ENCODE results near the gene IL22. TPM values are rescaled to one million over a fixed set of nuclear protein-coding genes. Genes with fewer than 3 reads are reported as not detected.
A peak's percentile ranks its signal among the peaks of the same experiment; 100 is the strongest.
"Not testable (repeated sequence)": the region's sequence is repeated elsewhere in the genome, so short reads cannot be mapped to it uniquely, and the experiment has no call there.

The IL22 gene
- total and polyA plus RNA-seq, 7 experiments from 2014 or later, result 1.8 TPM; not detected in 6

DNA sequence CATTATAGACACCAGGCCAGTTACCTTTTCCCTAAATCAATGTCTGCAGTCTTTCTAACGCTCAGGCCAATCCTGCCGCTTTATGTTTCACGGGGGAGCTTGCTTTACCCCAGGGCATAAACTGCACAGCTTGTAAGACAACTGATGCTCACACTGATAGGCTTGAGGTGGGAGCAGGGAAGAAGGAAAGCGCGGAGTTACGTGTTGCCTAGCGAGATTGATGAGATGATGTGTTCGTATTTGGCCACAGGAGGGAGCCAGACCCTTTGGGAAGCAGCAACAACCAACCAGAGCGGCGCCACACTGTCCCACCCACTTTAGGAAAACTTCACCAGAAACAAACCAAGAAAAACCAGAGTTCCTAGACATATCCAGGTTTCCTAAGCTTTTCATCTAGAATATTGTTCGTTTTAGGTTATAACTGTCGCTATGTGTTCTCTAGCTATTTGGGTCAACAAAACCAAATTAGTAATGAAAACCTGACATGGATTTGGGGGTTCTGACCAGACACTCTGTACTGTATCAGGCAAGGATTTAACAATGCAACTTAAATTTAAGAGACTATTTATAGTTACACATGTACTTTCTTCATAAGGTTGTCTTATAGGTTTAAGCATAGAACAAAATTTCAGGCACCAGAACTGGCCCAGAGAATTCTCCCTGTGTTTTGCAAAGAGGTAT lies 30.2 kb downstream of the IL22 start:
- intact Hi-C loops (cut with micrococcal nuclease), result loop anchor here (1.0 to 5.0 kb wide), 9 partner anchors 13 to 868 kb away; partner anchors contain the start of gene MDM2 (in 1 of the 2)
- peaks cover 0 to 4% (median 0%) of the 10 kb centered on the region in 5 donors for H3K36me3 Mint-ChIP-seq
- no peaks in the 10 kb centered on the region for H3K9me3 ChIP-seq (ENCODE audit: control insufficient read depth in 2 of 3, low read length in 3 of 3)
- peak overlapping the region in 6 of 9 donors; percentile 8 to 77 (median 44) for H3K27ac Mint-ChIP-seq
- no peaks in the 10 kb centered on the region for H3K4me1 ChIP-seq (ENCODE audit: control insufficient read depth in 2 of 2, insufficient read depth in 2 of 2, low read length in 2 of 2)
- no peak overlapping the region for H3K4me3 ChIP-seq (ENCODE audit: low read length)
- CTCF ChIA-PET, result interaction anchor here (0.5 to 4.3 kb wide), 27 partner anchors 8 to 867 kb away, joined by 3 to 67 read pairs (median 4); partner anchors contain the start of gene IL22
- no peaks in the 10 kb centered on the region for H3K27me3 ChIP-seq (ENCODE audit: control insufficient read depth in 2 of 2, insufficient read depth in 2 of 2, low read length in 2 of 2)
- POLR2A ChIA-PET, result interaction anchor here (1.3 to 1.4 kb wide), 3 partner anchors 13 to 94 kb away, joined by 4 to 5 read pairs (median 4); no protein-coding TSS in a partner anchor
- ATAC-seq, result peak; percentile 99
- peak overlapping the region in 9 of 10 donors; percentile 30 to 86 (median 65) for H3K4me3 Mint-ChIP-seq
- no peak overlapping the region for H3K27ac ChIP-seq (ENCODE audit: low read depth, low read length)
- peaks cover 6 to 35% (median 6%) of the 10 kb centered on the region in 7 donors for H3K4me1 Mint-ChIP-seq
- DNase-seq, result peak; percentile 39 to 74 (median 64)
- H3K27me3 Mint-ChIP-seq, result peaks cover 0 to 11% (median 0%) of the 10 kb centered on the region in 5 donors
- no peaks in the 10 kb centered on the region for H3K9me3 Mint-ChIP-seq
- no peaks in the 10 kb centered on the region for H3K36me3 ChIP-seq (ENCODE audit: control insufficient read depth in 2 of 3, insufficient read depth in 3 of 3, low read length in 3 of 3)

DNA sequence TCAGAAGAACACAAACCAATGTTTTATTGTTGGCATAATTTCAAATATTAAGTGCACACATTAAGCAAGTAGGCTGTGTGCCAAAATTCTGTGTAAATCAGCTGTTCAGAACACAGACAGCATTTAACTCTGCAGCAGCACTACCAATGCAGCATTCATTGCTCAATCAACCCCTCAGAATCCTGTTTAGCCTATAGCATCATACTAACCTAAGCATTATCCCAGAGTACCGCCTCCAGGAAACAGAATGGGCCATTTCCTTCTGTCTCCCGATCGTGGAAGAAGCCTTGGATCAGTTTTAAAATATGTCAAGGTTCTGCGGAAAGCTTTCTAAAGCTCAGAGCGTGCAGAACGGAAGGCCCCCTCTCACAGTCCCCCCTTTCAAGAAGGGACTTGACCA lies 31.1 kb downstream of the IL22 start:
- no peak overlapping the region for H3K4me3 ChIP-seq (ENCODE audit: low read length)
- H3K27me3 ChIP-seq (ENCODE audit: control insufficient read depth in 2 of 2, insufficient read depth in 2 of 2, low read length in 2 of 2), result no peaks in the 10 kb centered on the region
- Mint-ChIP-seq H3K36me3 (peaks cover 0 to 5% (median 0%) of the 10 kb centered on the region in 5 donors), H3K9me3 (no peaks in the 10 kb centered on the region), H3K27ac (peak overlapping the region in 1 of 9 donors; percentile 19), H3K4me1 (peaks cover 6 to 35% (median 6%) of the 10 kb centered on the region in 7 donors), H3K27me3 (peaks cover 0 to 16% (median 0%) of the 10 kb centered on the region in 5 donors), H3K4me3 (peak overlapping the region in 1 of 10 donors; percentile 10)
- ATAC-seq (no peak), DNase-seq (no peak)
- H3K27ac ChIP-seq (ENCODE audit: low read depth, low read length), result no peak overlapping the region
- no peaks in the 10 kb centered on the region for H3K36me3 ChIP-seq (ENCODE audit: control insufficient read depth in 2 of 3, insufficient read depth in 3 of 3, low read length in 3 of 3)
- POLR2A ChIA-PET, result interaction anchor here (0.6 to 1.4 kb wide), 5 partner anchors 14 to 898 kb away, joined by 3 to 5 read pairs (median 4); no protein-coding TSS in a partner anchor
- CTCF ChIA-PET, result interaction anchor here (0.5 to 4.3 kb wide), 20 partner anchors 9 to 868 kb away, joined by 3 to 67 read pairs (median 5); no protein-coding TSS in a partner anchor
- H3K4me1 ChIP-seq (ENCODE audit: control insufficient read depth in 2 of 2, insufficient read depth in 2 of 2, low read length in 2 of 2), result no peaks in the 10 kb centered on the region
- intact Hi-C loops (cut with micrococcal nuclease), result loop anchor here (2.0 to 5.0 kb wide), 2 partner anchors 48 to 585 kb away; partner anchors contain the start of gene MDM2 (in 1 of the 2)
- H3K9me3 ChIP-seq (ENCODE audit: control insufficient read depth in 2 of 3, low read length in 3 of 3), result no peaks in the 10 kb centered on the region

DNA sequence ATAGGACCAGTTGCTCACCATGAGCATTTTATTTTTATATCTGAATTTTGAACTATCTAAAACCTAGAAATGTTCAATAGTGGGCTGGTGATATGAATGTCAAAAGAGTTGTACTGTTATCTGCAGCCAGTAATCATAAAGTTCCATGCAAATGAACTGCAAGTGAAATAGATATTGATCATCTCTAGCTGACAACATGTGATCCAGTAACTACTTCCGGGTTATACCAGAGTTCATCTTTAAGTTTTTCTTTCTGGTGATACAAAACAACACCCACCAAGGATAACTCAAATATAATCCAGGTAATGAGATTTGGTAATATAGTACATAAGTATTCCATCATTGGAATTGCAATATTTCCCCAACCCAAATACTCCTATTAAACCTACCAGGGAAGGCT lies 31.9 kb downstream of the IL22 start:
- Histone ChIP-seq H3K27ac (ENCODE audit: low read depth, low read length) (no peak overlapping the region), H3K36me3 (ENCODE audit: control insufficient read depth in 2 of 3, insufficient read depth in 3 of 3, low read length in 3 of 3) (no peaks in the 10 kb centered on the region), H3K9me3 (ENCODE audit: control insufficient read depth in 2 of 3, low read length in 3 of 3) (no peaks in the 10 kb centered on the region), H3K4me3 (ENCODE audit: low read length) (no peak overlapping the region), H3K27me3 (ENCODE audit: control insufficient read depth in 2 of 2, insufficient read depth in 2 of 2, low read length in 2 of 2) (no peaks in the 10 kb centered on the region), H3K4me1 (ENCODE audit: control insufficient read depth in 2 of 2, insufficient read depth in 2 of 2, low read length in 2 of 2) (no peaks in the 10 kb centered on the region)
- peaks cover 0 to 3% (median 0%) of the 10 kb centered on the region in 5 donors for H3K36me3 Mint-ChIP-seq
- CTCF ChIA-PET, result interaction anchor here (0.7 to 2.3 kb wide), 2 partner anchors 96 to 181 kb away, joined by 3 to 12 read pairs; no protein-coding TSS in a partner anchor
- H3K4me1 Mint-ChIP-seq, result peaks cover 6 to 31% (median 6%) of the 10 kb centered on the region in 7 donors
- no peak overlapping the region for H3K27ac Mint-ChIP-seq
- DNase-seq (no peak), ATAC-seq (no peak)
- no peak overlapping the region for H3K4me3 Mint-ChIP-seq
- intact Hi-C loops (cut with micrococcal nuclease), result loop anchor here in 1 of 2 donors (5.0 kb wide), 1 partner anchor 586 kb away; the partner anchor contains the start of gene MDM2
- POLR2A ChIA-PET, result no interaction called here
- H3K9me3 Mint-ChIP-seq, result no peaks in the 10 kb centered on the region
- H3K27me3 Mint-ChIP-seq, result peaks cover 0 to 19% (median 0%) of the 10 kb centered on the region in 5 donors

DNA sequence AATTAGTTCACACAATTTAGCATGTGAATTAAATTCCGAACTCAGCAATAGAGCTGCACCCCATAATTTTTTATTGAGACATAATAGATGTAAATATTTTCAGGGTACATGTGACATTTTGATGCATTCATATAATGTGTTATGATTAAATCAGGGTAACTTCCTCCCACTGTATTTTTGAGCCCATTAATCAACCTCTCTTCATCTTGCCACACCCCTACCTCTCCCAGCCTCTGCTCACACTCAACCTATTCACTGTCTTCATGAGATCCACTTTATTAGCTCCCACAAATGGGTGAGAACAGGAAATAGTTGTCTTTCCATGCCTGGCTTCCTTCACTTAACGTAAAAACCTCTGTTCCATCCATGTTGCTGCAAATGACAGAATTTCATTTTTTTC lies 42.5 kb downstream of the IL22 start:
- Histone ChIP-seq H3K36me3 (ENCODE audit: control insufficient read depth in 2 of 3, insufficient read depth in 3 of 3, low read length in 3 of 3) (no peaks in the 10 kb centered on the region), H3K9me3 (ENCODE audit: control insufficient read depth in 2 of 3, low read length in 3 of 3) (no peaks in the 10 kb centered on the region), H3K4me3 (ENCODE audit: low read length) (no peak overlapping the region), H3K27ac (ENCODE audit: low read depth, low read length) (no peak overlapping the region), H3K27me3 (ENCODE audit: control insufficient read depth in 2 of 2, insufficient read depth in 2 of 2, low read length in 2 of 2) (no peaks in the 10 kb centered on the region), H3K4me1 (ENCODE audit: control insufficient read depth in 2 of 2, insufficient read depth in 2 of 2, low read length in 2 of 2) (no peaks in the 10 kb centered on the region)
- Mint-ChIP-seq H3K36me3 (peaks cover 0 to 15% (median 0%) of the 10 kb centered on the region in 5 donors), H3K27me3 (peaks cover 0 to 25% (median 0%) of the 10 kb centered on the region in 5 donors), H3K27ac (peak overlapping the region in 2 of 9 donors; percentile 4 to 5), H3K4me3 (no peak overlapping the region), H3K9me3 (no peaks in the 10 kb centered on the region), H3K4me1 (peaks cover 0 to 20% (median 4%) of the 10 kb centered on the region in 7 donors)
- ChIA-PET CTCF (interaction anchor here (0.7 to 1.5 kb wide), 2 partner anchors 12 to 170 kb away, joined by 3 to 4 read pairs; no protein-coding TSS in a partner anchor), POLR2A (no interaction called here)
- DNase-seq (no peak), ATAC-seq (no peak)
- intact Hi-C loops (cut with micrococcal nuclease), result no loop called here

DNA sequence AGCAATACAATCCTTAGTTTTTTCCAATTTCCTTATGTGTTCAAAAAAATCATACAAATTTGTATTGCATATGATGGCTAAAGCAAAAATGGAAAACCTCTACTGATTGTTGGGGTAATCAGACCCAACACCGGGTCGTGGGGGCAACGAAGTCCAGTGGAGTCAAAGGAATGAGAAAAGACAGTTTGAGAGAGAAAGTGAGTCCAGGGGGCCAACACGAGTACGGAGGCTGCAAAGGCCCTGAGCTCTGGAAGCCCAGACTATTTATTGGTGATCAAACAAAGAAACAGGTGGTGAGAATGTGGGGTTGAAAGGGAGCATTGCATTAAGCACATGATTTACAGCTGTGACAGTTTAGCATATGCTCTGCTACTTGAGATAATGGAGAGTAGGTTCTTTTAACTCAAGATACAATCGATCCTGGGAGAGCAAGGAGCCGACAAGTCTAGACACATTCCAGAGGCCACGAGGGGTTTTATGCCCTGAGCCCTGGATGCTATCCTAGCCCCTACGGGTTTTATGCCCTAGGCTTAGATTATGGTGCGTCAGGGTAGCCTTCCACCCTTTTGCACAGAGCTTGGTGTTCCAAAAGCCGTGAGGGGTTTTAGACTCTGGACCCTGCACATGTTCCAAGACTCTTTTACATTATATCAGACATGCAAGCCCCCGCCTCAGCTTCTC lies 44.2 kb downstream of the IL22 start:
- H3K27ac ChIP-seq (ENCODE audit: low read depth, low read length); H3K27me3 ChIP-seq (ENCODE audit: control insufficient read depth in 2 of 2, insufficient read depth in 2 of 2, low read length in 2 of 2); H3K9me3 ChIP-seq (ENCODE audit: control insufficient read depth in 2 of 3, low read length in 3 of 3); H3K36me3 ChIP-seq (ENCODE audit: control insufficient read depth in 2 of 3, insufficient read depth in 3 of 3, low read length in 3 of 3); DNase-seq; H3K9me3 Mint-ChIP-seq; intact Hi-C loops (cut with micrococcal nuclease); ATAC-seq; H3K4me1 ChIP-seq (ENCODE audit: control insufficient read depth in 2 of 2, insufficient read depth in 2 of 2, low read length in 2 of 2); POLR2A ChIA-PET; H3K4me3 Mint-ChIP-seq; H3K4me3 ChIP-seq (ENCODE audit: low read length): not testable (repeated sequence)
- Mint-ChIP-seq H3K27ac (peak overlapping the region in 1 of 9 donors; percentile 36), H3K36me3 (peaks cover 0 to 15% (median 0%) of the 10 kb centered on the region in 5 donors), H3K27me3 (peaks cover 0 to 28% (median 0%) of the 10 kb centered on the region in 5 donors), H3K4me1 (peaks cover 0 to 20% (median 4%) of the 10 kb centered on the region in 7 donors)
- CTCF ChIA-PET, result interaction anchor here (0.5 kb wide), 1 partner anchor 194 kb away, joined by 3 read pairs; no protein-coding TSS in a partner anchor

DNA sequence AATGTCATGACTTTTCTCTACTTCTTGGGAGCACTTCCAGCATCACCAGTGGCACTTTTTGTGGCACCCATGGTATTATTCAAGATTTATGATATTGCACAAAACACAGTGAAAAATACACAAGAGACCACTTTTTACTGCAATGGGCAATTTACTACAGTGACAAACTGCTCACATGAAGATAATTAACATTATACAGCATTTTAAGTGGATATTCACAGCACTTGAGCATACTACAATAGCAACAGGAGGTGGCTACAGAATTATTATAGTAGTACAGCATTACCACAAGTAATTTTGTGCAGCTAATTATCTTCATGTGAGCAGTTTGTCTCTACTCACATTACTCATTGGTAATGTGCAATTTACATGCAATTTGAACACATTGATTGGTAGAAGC lies 46.1 kb downstream of the IL22 start:
- H3K9me3 Mint-ChIP-seq, result no peaks in the 10 kb centered on the region
- H3K27ac Mint-ChIP-seq, result no peak overlapping the region
- ChIA-PET POLR2A (no interaction called here), CTCF (interaction anchor here (1.1 kb wide), 1 partner anchor 11 kb away, joined by 4 read pairs; no protein-coding TSS in a partner anchor)
- peaks cover 0 to 8% of the 10 kb centered on the region in 2 donors for H3K4me1 ChIP-seq (ENCODE audit: control insufficient read depth in 2 of 2, insufficient read depth in 2 of 2, low read length in 2 of 2)
- no peaks in the 10 kb centered on the region for H3K27me3 ChIP-seq (ENCODE audit: control insufficient read depth in 2 of 2, insufficient read depth in 2 of 2, low read length in 2 of 2)
- H3K27me3 Mint-ChIP-seq, result peaks cover 0 to 23% (median 0%) of the 10 kb centered on the region in 5 donors
- ATAC-seq (no peak), DNase-seq (no peak)
- no peak overlapping the region for H3K4me3 ChIP-seq (ENCODE audit: low read length)
- no peak overlapping the region for H3K4me3 Mint-ChIP-seq
- H3K9me3 ChIP-seq (ENCODE audit: control insufficient read depth in 2 of 3, low read length in 3 of 3), result no peaks in the 10 kb centered on the region
- intact Hi-C loops (cut with micrococcal nuclease), result no loop called here
- peaks cover 0 to 16% (median 0%) of the 10 kb centered on the region in 5 donors for H3K36me3 Mint-ChIP-seq
- no peaks in the 10 kb centered on the region for H3K36me3 ChIP-seq (ENCODE audit: control insufficient read depth in 2 of 3, insufficient read depth in 3 of 3, low read length in 3 of 3)
- no peak overlapping the region for H3K27ac ChIP-seq (ENCODE audit: low read depth, low read length)
- peaks cover 6 to 35% (median 14%) of the 10 kb centered on the region in 7 donors for H3K4me1 Mint-ChIP-seq

Data from naive thymus-derived CD4-positive, alpha-beta T cell (primary cell).